Activated CD4-positive, alpha-beta T cell treated with anti-CD3 and anti-CD28 coated beads, Interleukin-10, Interleukin-2, amounts not matched to agents 100 ng/mL and 50 ng/mL, durations not matched to agents 16 hours and 8 hours (primary cell): ENCODE measurements around the gene DSC1.

Experiments
- DNase-seq: peaks from one replicate; pipeline ENCODE4 v3.0.0-alpha.2; 2020

Gene DSC1

DNA sequence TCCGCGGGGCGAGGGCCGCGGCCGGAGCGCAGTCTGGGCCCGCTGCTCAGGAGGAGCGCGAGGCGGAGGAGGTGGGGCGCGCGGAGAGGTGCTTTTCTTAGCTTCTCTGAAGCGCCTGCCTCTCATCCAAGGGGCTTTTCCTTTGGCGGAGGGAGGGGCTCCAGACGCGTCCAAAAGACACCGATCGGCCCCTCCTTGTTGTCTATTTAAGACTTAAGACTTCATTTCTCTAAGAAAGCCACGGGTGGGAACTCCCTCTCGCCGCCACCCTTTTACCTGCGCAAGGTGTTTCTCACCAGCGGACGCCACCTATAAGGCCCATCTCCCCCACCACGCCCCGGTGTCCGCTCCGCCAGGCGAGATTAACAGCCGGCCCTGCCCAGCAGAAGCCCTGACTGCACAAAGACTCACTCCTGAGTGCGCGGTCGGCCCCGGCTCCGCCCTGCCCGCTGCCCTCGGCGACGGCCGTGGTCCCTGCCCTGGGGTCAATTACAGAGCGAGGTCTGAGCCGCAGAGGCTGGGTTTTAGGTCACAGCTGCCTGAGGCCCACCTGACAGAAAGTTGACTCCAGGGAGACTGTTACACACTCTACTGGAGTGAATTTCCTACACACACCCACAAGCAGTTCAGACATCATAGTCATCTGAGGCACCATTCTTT, 60.5 kb downstream of the DSC1 start, which contains the start of gene DSC2:
TSS of gene DSC2 (minus strand) at position 397 of the 660 bp plus-strand sequence. CDS start 450 bp downstream, outside the sequence.
- no peak for DNase-seq

DNA sequence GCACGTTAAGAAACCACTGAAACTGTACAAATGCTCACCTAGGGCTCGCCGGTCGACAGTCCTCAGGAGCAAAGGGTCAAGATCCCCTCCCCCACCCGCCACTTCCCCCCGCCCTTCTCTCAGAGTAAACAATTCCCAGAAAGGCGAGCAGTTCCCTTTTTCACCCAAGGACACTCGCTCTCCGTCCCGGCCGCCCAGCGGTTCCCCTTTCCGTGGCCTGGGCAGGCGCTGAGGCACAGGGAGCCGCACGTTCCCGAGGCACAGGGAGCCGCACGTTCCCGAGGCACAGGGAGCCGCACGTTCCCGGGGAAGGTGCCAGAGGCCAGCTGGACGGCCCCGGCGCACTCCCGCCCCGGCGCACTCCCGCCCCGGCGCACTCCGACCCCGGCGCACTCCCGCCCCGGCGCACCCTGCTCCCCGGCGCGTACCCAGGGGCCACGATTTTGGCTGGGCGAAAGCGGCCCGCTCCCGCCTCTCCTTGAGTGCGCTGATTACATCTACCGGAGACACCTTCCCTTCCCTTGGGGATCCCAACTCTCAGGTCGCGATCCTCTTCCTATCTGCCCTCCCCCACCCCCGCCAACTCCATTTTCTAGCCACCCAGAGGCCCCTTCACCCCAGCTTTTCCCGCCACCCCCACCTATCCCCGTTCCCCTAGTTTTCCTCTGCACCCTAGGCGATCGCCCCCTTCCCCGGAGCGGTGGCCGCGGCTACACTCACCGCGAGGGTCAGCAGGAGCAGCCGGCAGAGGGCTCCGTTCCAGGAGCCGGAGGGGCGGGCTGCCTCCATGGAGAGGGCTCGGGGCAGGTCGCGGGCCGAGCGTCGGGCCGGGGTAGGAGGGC, 61.3 kb downstream of the DSC1 start:
- no peak for DNase-seq

GRCh38 chr18:31100436-31101182, 62.0 kb downstream of the DSC1 start:
- DNase-seq, result no peak

GRCh38 chr18:31099450-31100230, 63.0 kb downstream of the DSC1 start:
- no peak for DNase-seq

DNA sequence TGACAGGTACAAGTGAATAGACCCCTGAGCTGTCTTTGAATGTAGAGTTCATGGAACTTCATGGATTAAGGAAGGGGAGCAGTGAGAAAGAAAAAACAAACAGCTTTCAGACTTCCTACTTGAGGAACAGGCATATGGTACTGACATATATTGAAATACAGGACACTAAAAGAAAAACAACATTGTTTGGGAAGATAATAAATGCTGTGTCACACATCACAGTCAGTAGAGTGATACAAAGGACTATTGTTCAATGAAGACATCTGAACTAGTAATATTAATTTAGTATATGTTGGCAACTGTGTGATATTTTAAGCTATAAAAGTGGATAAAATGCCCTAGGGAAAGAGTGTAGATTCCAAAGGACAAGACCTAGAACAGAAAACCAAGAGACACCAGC, 63.8 kb downstream of the DSC1 start:
- no peak for DNase-seq

- DNase-seq, result no peak
These were observed 65.0 kb downstream of the DSC1 start for GRCh38 chr18:31097666-31098065.

GRCh38 chr18:31093880-31094279, 68.8 kb downstream of the DSC1 start:
- DNase-seq, result no peak

DNA sequence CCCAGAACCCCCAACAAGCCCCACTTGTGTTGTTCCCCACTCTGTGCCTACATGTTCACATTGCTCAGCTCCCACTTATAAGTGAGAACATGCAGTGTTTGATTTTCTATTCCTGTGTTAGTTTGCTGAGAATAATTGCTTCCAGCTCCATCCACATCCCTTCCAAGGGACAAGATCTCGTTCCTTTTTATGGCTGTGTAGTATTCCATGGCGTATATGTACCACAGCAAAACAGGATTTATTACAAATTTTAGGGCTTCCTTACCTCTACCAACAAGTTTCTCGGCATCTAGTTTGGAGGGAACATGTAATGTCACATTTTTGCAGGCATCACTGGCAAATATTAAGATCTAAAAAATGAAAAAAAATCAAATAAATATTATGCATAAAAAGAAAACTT, 69.4 kb downstream of the DSC1 start:
- no peak for DNase-seq

- no peak for DNase-seq
These were observed 71.3 kb downstream of the DSC1 start for GRCh38 chr18:31091350-31091749.

- DNase-seq, result no peak
These were observed 74.1 kb downstream of the DSC1 start for GRCh38 chr18:31088532-31088931.

- no peak for DNase-seq
These were observed 82.7 kb downstream of the DSC1 start for GRCh38 chr18:31079973-31080372.
